HG03442 (cell line): Measurements from ENCODE around the gene DMTF1.
A peak's percentile ranks its signal among the peaks of the same experiment; 100 is the strongest.
"Not testable (repeated sequence)": the region's sequence is repeated elsewhere in the genome, so short reads cannot be mapped to it uniquely, and the experiment has no call there.

Experiments used
- ATAC-seq: cut with Tn5 transposase; IDR thresholded peaks from one replicate; pipeline ENCODE4 v1.9.1; 2021; ENCODE audit warnings: mild to moderate bottlenecking, moderate library complexity; ENCODE audit not compliant: unreplicated experiment

Gene DMTF1

DNA sequence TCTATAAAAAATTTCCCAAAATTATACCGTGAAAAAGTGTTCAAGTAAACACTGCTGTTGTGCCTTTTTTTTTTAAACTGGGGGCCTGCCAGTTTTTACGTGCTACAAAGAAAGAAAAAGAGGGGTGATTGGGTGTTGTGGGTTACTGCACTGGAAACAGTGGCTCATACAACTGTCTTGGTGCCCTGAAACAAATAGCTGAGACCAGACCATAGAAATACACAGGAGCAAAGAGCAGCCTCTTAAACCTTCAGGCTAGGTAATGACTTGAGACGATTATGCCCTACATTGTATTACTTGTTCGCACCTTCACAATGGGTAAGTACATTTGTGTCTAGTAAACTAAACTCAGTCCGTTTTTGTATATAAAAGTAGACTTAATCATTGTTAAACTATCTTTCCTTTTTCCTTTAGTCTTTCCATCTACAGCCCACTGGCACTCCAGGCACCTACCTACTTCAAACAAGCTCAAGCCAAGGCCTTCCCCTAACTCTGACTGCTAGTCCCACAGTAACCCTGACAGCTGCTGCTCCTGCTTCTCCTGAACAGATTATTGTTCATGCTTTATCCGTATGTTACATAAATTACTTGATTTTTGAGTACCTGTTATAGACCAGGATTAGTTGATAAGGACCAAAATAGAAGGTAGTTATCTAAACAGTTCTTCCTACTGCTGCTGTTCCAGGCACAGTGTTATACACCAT is 40.7 kb downstream of the DMTF1 start:
- ATAC-seq, result no peak

GRCh38 chr7:87193912-87194311 is 41.7 kb downstream of the DMTF1 start:
- ATAC-seq, result no peak

GRCh38 chr7:87199241-87199640 is 47.0 kb downstream of the DMTF1 start:
- no peak for ATAC-seq

GRCh38 chr7:87199700-87200450 is 47.6 kb downstream of the DMTF1 start:
- no peak for ATAC-seq

DNA sequence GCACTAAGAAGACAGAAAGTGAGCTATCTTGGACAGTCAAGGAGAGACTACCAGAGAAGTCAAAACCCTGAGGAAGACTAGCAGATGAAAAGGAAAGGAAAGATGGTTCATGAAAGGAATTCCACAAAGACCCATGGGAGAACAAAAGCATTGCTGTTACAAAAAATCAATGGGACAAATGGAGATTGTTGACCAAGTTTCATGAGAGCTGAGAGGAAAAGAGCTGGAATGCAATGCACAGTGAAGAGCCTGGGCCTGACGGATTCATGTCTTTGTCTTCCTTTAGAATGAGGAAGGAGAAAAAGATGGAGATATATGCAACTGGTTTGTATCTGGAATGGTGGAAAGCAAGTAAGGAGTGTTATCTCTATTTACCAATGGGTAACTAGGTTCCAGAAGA is 50.0 kb downstream of the DMTF1 start:
- ATAC-seq, result no peak

GRCh38 chr7:87202705-87203104 is 50.5 kb downstream of the DMTF1 start:
- ATAC-seq, result no peak

DNA sequence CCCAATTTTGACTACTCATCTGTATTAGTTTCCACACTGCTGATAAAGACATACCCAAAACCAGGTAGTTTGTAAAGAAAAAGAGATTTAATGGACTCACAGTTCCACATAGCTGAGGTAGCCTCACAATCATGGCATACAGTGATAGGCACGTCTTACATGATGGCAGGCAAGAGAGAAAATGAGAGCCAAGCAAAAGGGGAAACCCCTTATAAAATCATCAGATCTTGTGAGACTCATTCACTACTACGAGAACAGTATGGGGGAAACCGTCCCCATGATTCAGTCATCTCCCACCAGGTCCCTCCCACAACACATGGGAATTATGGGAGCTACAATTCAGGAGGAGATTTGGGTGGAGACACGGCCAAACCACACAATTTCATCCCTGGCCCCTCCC is 51.7 kb downstream of the DMTF1 start:
- not testable (repeated sequence) for ATAC-seq

DNA sequence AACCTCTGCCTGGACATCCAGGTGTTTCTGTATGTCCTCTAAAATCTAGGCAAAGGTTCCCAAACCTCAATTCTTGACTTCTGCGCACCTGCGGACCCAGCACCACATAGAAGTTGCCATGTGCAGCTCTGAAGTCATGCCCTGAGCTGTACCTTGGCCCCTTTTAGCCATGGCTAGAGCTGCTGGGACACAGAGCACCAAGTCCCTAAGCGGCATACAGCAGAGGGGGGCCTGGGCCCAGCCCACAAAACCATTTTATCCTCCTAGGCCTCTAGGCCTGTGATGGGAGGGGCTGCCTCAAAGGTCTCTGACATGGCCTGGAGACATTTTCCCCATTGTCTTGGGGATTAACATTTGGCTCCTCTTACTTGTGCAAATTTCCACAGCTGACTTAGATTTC is 52.7 kb downstream of the DMTF1 start:
- ATAC-seq, result no peak

- not testable (repeated sequence) for ATAC-seq
Observed at GRCh38 chr7:87205701-87206100, 53.4 kb downstream of the DMTF1 start.

GRCh38 chr7:87206361-87206760 is 54.1 kb downstream of the DMTF1 start:
- ATAC-seq, result no peak

DNA sequence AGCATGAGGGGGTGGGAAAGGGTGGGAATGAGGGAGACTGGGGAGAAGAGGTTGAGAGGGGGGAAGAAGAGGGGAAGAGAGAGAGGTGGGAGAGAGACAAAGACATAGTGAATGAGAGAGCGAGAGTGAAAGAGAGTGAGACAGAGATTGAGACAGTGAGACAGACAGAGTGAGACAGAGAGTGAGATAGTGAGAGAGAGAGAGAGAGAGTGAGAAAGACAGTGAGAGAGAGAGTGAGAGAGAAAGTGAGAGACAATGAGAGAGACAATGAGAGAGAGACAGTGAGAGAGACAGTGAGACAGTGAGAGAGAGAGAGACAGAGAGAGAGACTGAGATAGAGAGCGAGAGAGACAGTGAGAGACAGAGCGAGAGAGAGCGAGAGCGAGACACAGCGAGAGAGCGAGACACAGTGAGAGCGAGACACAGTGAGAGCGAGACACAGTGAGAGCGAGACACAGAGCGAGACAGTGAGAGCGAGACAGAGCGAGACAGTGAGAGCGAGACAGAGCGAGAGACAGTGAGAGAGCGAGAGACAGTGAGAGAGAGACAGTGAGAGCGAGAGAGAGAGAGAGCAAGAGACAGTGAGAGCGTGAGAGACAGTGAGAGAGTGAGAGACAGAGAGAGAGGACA is 57.2 kb downstream of the DMTF1 start:
- no peak for ATAC-seq

DNA sequence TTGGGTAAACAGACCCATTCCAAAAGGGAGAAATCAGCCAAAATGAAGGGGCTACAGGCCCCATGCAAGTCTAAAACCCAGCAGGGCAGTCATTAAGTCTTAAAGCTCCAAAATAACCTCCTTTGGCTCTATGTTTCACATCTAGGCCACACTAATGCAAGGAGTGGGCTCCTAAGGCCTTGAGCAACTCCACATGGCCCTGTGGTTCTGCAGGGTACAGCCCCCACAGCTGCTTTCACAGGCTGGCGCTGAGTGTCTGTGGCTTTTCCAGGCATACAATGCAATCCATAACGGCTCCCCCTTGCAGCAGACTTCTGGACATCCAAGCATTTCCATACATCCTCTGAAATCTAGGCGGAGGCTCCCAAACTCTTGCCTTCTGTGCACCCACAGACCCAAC is 58.3 kb downstream of the DMTF1 start:
- no peak for ATAC-seq

GRCh38 chr7:87212498-87212897 is 60.2 kb downstream of the DMTF1 start:
- ATAC-seq, result no peak

DNA sequence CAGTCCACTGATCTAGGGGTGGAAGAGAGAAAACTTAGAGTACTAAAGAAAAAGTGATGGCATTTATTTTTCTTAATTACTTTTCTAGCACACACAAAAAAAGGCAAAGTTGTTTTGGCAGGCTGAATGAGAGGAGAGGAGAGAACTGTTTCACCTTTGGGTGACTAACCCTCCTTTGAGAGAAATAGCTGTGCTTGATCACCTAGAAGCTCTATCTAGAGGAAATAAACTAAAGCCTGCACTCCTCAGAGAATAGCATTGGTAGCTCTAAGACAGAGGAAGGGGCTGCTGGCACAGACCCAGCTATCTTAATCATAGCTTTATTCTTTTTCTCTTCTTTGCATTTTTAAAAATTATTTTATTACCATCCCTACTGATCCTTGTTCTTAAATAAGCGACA is 61.0 kb downstream of the DMTF1 start:
- ATAC-seq, result no peak

- ATAC-seq, result no peak
Observed at GRCh38 chr7:87213811-87214210, 61.6 kb downstream of the DMTF1 start.

GRCh38 chr7:87215046-87215445 is 62.8 kb downstream of the DMTF1 start:
- ATAC-seq, result no peak

- peak; percentile 55 for ATAC-seq
Observed at GRCh38 chr7:87216701-87217508, 64.7 kb downstream of the DMTF1 start.

GRCh38 chr7:87217983-87218653 is 65.9 kb downstream of the DMTF1 start:
- no peak for ATAC-seq

- peak; percentile 0 for ATAC-seq
Observed at GRCh38 chr7:87218796-87219544, 66.7 kb downstream of the DMTF1 start.

- ATAC-seq, result peak; percentile 47
Observed at GRCh38 chr7:87219545-87220025, 67.3 kb downstream of the DMTF1 start, which contains the start of gene TMEM243. TMEM243 (minus strand) TSS chr7:87219732; CDS start chr7:87219503, 229 bp downstream.
